Mesenchymal stem cell (in vitro differentiated cells and primary cell): ENCODE results near the gene SF3B6. TPM values are rescaled to one million over a fixed set of nuclear protein-coding genes. Genes with fewer than 3 reads are reported as not detected.

Source experiments
- DNase-seq: peaks from one replicate; pipeline ENCODE4 v3.0.0-alpha.2; 2013
- H2AFZ ChIP-seq: one replicate; pipeline ENCODE4 v1.6.1; 2013; ENCODE audit warnings: low read depth, mild to moderate bottlenecking, control low read depth, inconsistent platforms, low read length, moderate library complexity
- H2AK5ac ChIP-seq: 2 replicates; pipeline ENCODE4 v1.6.1; 2013; ENCODE audit warnings: low read length, moderate library complexity, mild to moderate bottlenecking, inconsistent platforms; ENCODE audit not compliant: severe bottlenecking
- H2BK120ac ChIP-seq: one replicate; pipeline ENCODE4 v1.6.1; 2013; ENCODE audit warnings: low read depth, mild to moderate bottlenecking, inconsistent platforms, low read length, moderate library complexity
- H2BK12ac ChIP-seq, 2 experiments: one replicate each; pipeline ENCODE4 v1.6.1; 2013; ENCODE audit warnings: inconsistent platforms in 2 of 2, low read length in 2 of 2, mild to moderate bottlenecking in 2 of 2, moderate library complexity in 2 of 2, control low read depth in 1 of 2
- H2BK15ac ChIP-seq: one replicate; pipeline ENCODE4 v1.6.1; 2013; ENCODE audit warnings: mild to moderate bottlenecking, low read depth, inconsistent platforms; ENCODE audit not compliant: poor library complexity, severe bottlenecking
- H2BK5ac ChIP-seq: 2 replicates; pipeline ENCODE4 v1.6.1; 2013; ENCODE audit warnings: low read depth, mild to moderate bottlenecking, low read length, control low read depth, inconsistent platforms; ENCODE audit not compliant: poor library complexity, severe bottlenecking
- H3K14ac ChIP-seq, 2 experiments: one replicate each; pipeline ENCODE4 v1.6.1; 2013; ENCODE audit warnings: inconsistent platforms in 2 of 2, low read length in 2 of 2, control low read depth in 1 of 2, mild to moderate bottlenecking in 1 of 2, moderate library complexity in 1 of 2
- H3K18ac ChIP-seq, 2 experiments: one replicate each; pipeline ENCODE4 v1.6.1; 2013; ENCODE audit warnings: inconsistent platforms in 2 of 2, low read length in 2 of 2, control low read depth in 1 of 2, low read depth in 1 of 2, mild to moderate bottlenecking in 1 of 2
- H3K23ac ChIP-seq, 2 experiments: one replicate each; pipeline ENCODE4 v1.6.1; 2013; ENCODE audit warnings: inconsistent platforms in 2 of 2, low read length in 2 of 2, mild to moderate bottlenecking in 2 of 2, moderate library complexity in 2 of 2, control low read depth in 1 of 2
- H3K27ac ChIP-seq: 2 replicates; pipeline ENCODE4 v1.5.1; 2013; ENCODE audit warnings: mild to moderate bottlenecking, moderate library complexity, low read length, control low read depth, inconsistent platforms; ENCODE audit not compliant: poor library complexity, severe bottlenecking
- H3K27me3 ChIP-seq, 2 experiments: 2 replicates each; pipeline versions ENCODE4 v1.6.1 to v1.7.0; 2013; ENCODE audit warnings: low read length in 2 of 2, mild to moderate bottlenecking in 2 of 2, moderate library complexity in 2 of 2, control low read depth in 1 of 2, inconsistent platforms in 1 of 2; ENCODE audit not compliant: control insufficient read depth in 1 of 2, insufficient read depth in 1 of 2
- H3K36me3 ChIP-seq, 2 experiments: 2 replicates each; pipeline versions ENCODE4 v1.6.1 to v1.7.0; 2013; ENCODE audit warnings: low read length in 2 of 2, control low read depth in 1 of 2, inconsistent platforms in 1 of 2, low read depth in 1 of 2, mild to moderate bottlenecking in 1 of 2; ENCODE audit not compliant: insufficient read depth in 2 of 2, control insufficient read depth in 1 of 2
- H3K4ac ChIP-seq, 2 experiments: one replicate each; pipeline ENCODE4 v1.6.1; 2013; ENCODE audit warnings: inconsistent platforms in 2 of 2, low read length in 2 of 2, mild to moderate bottlenecking in 2 of 2, moderate library complexity in 2 of 2, control low read depth in 1 of 2, low read depth in 1 of 2
- H3K4me1 ChIP-seq: 2 replicates; pipeline ENCODE4 v1.6.1; 2013; ENCODE audit warnings: low read depth, low read length, control low read depth; ENCODE audit not compliant: control insufficient read depth, insufficient read depth
- H3K4me2 ChIP-seq: 2 replicates; pipeline ENCODE4 v1.6.1; 2013; ENCODE audit warnings: low read length, mild to moderate bottlenecking, inconsistent platforms; ENCODE audit not compliant: poor library complexity, severe bottlenecking
- H3K4me3 ChIP-seq, 2 experiments: 2 replicates each; pipeline versions ENCODE4 v1.5.1 to v1.7.0; 2013; ENCODE audit warnings: low read length in 2 of 2, mild to moderate bottlenecking in 2 of 2, control low read depth in 1 of 2, low read depth in 1 of 2; ENCODE audit not compliant: insufficient read depth in 1 of 2
- H3K79me1 ChIP-seq: replicated peaks from 2 replicates; pipeline ENCODE4 v1.6.1; 2013; ENCODE audit warnings: mild to moderate bottlenecking, control low read depth, low read length, inconsistent platforms; ENCODE audit not compliant: poor library complexity, severe bottlenecking
- H3K9ac ChIP-seq: 2 replicates; pipeline ENCODE4 v1.7.0; 2013; ENCODE audit warnings: mild to moderate bottlenecking, low read length, moderate library complexity
- H3K9me3 ChIP-seq: 2 replicates; pipeline ENCODE4 v1.7.0; 2013; ENCODE audit warnings: mild to moderate bottlenecking, low read length; ENCODE audit not compliant: control insufficient read depth
- H4K8ac ChIP-seq: one replicate; pipeline ENCODE4 v1.6.1; 2013; ENCODE audit warnings: inconsistent platforms, mild to moderate bottlenecking, low read length, moderate library complexity
- H4K91ac ChIP-seq: one replicate; pipeline ENCODE4 v1.6.1; 2013; ENCODE audit warnings: mild to moderate bottlenecking, low read length, inconsistent platforms
- WGBS: methylation state at CpG from one replicate; pipeline ENCODE4 v1.1.7; 2013; ENCODE audit warnings: mixed read lengths; 5-methylcytosine and 5-hydroxymethylcytosine counted together
- small RNA-seq: library from polyadenylated mRNA; stranded (forward); fragments of <200 nt; extraction: miRNeasy Mini kit (QIAGEN cat#:217004); gene quantifications from one replicate; pipeline ENCODE3, GENCODE V24; 2013; ENCODE audit warnings: low read depth

The SF3B6 gene

GRCh38 chr2:24019729-24020128 is 56.4 kb downstream of the SF3B6 start:
- no peak overlapping the region for H2AK5ac ChIP-seq
- H2BK120ac ChIP-seq = no peak overlapping the region
- no peaks in the 10 kb centered on the region for H3K9me3 ChIP-seq
- H3K4me1 ChIP-seq = peaks cover 27% of the 10 kb centered on the region
- H3K4me3 ChIP-seq = no peak overlapping the region
- no peak overlapping the region for H3K4me2 ChIP-seq
- H3K27me3 ChIP-seq = no peaks in the 10 kb centered on the region
- H3K79me1 ChIP-seq = peaks cover 4% of the 10 kb centered on the region
- peaks cover 9 to 33% of the 10 kb centered on the region in 2 experiments for H3K36me3 ChIP-seq
- H3K14ac ChIP-seq = no peak overlapping the region
- H3K9ac ChIP-seq = no peak overlapping the region
- H3K18ac ChIP-seq = no peak overlapping the region
- H2BK12ac ChIP-seq = no peak overlapping the region
- no peak overlapping the region for H3K4ac ChIP-seq
- no peak overlapping the region for H3K23ac ChIP-seq
- no peak overlapping the region for H3K27ac ChIP-seq
- H4K8ac ChIP-seq = no peak overlapping the region
- peak overlapping the region; percentile 54 for H2BK15ac ChIP-seq
- WGBS = 92% methylated on average over 5 of the region's 5 CpGs
- DNase-seq = no peak
- H2BK5ac ChIP-seq = no peak overlapping the region
- no peak overlapping the region for H2AFZ ChIP-seq
- H4K91ac ChIP-seq = no peak overlapping the region

GRCh38 chr2:24018241-24018640 is 57.9 kb downstream of the SF3B6 start:
- Histone ChIP-seq H2BK120ac (no peak overlapping the region), H2BK15ac (no peak overlapping the region), H3K23ac (no peak overlapping the region), H3K4me2 (no peak overlapping the region), H2AFZ (no peak overlapping the region), H3K27me3 (no peaks in the 10 kb centered on the region), H4K8ac (no peak overlapping the region), H3K27ac (no peak overlapping the region), H3K4me3 (no peak overlapping the region), H3K14ac (no peak overlapping the region), H3K4ac (no peak overlapping the region), H3K4me1 (peaks cover 20% of the 10 kb centered on the region), H2BK12ac (no peak overlapping the region), H3K9me3 (no peaks in the 10 kb centered on the region), H3K79me1 (no peaks in the 10 kb centered on the region), H3K36me3 (peaks cover 9 to 19% of the 10 kb centered on the region in 2 experiments), H4K91ac (no peak overlapping the region), H2AK5ac (no peak overlapping the region), H3K9ac (no peak overlapping the region), H2BK5ac (no peak overlapping the region), H3K18ac (no peak overlapping the region)
- 90% methylated on average over 6 of the region's 9 CpGs for WGBS
- no peak for DNase-seq

- Histone ChIP-seq H3K14ac (no peak overlapping the region), H3K18ac (no peak overlapping the region), H3K79me1 (no peaks in the 10 kb centered on the region), H2BK12ac (peak overlapping the region in 1 of 2 experiments; percentile 2), H2BK5ac (no peak overlapping the region), H3K9me3 (no peaks in the 10 kb centered on the region), H3K27me3 (peaks cover 0 to under 1% of the 10 kb centered on the region in 2 experiments), H3K36me3 (peaks cover 6 to 14% of the 10 kb centered on the region in 2 experiments), H3K9ac (no peak overlapping the region), H3K23ac (no peak overlapping the region), H4K8ac (no peak overlapping the region), H2AK5ac (no peak overlapping the region), H4K91ac (no peak overlapping the region), H3K27ac (no peak overlapping the region), H3K4ac (no peak overlapping the region), H3K4me3 (no peak overlapping the region), H2BK15ac (no peak overlapping the region), H2BK120ac (no peak overlapping the region), H3K4me2 (no peak overlapping the region), H2AFZ (no peak overlapping the region), H3K4me1 (peaks cover 20% of the 10 kb centered on the region)
- 84% methylated on average over 5 of the region's 8 CpGs for WGBS
- no peak for DNase-seq
Observed at GRCh38 chr2:24017711-24018110, 58.4 kb downstream of the SF3B6 start.

Small RNAs within 50 kb of the gene (small RNA-seq; reads per million reads assigned to genes)
- gene RNU6-370P = not detected
